Upper lobe of right lung (tissue), 1 donor: ENCODE measurements around the gene CD7. TPM values are rescaled to one million over a fixed set of nuclear protein-coding genes. Genes with fewer than 3 reads are reported as not detected.
A peak's percentile ranks its signal among the peaks of the same experiment; 100 is the strongest.

ENCODE experiments used
- ATAC-seq: fragments of 200-7000 bp; cut with Tn5 transposase; one replicate; pipeline ENCODE4 v1.9.1; 2020; ENCODE audit warnings: mild to moderate bottlenecking, moderate library complexity
- DNase-seq: peaks from one replicate; pipeline ENCODE4 v3.0.0-alpha.2; 2020
- H3K27ac ChIP-seq: fragments of 200-600 bp; one replicate; pipeline ENCODE4 v1.8.0; 2022
- H3K27me3 ChIP-seq: fragments of 200-600 bp; one replicate; pipeline ENCODE4 v1.8.0; 2022; ENCODE audit warnings: mild to moderate bottlenecking
- H3K36me3 ChIP-seq: fragments of 200-600 bp; one replicate; pipeline ENCODE4 v1.8.0; 2022
- H3K4me1 ChIP-seq: fragments of 200-600 bp; one replicate; pipeline ENCODE4 v1.8.0; 2022
- H3K4me3 ChIP-seq: fragments of 200-600 bp; one replicate; pipeline ENCODE4 v1.8.0; 2022; ENCODE audit warnings: mild to moderate bottlenecking
- H3K9me3 ChIP-seq: fragments of 200-600 bp; one replicate; pipeline ENCODE4 v1.8.0; 2022
- CTCF ChIP-seq: fragments of 200-600 bp; IDR thresholded peaks from one replicate; pipeline ENCODE4 v1.8.0; 2022; ENCODE audit warnings: antibody characterized with exemption
- intact Hi-C: fragments of 100-400 bp; cut with DNase I; formaldehyde crosslinking; loops from one replicate; pipeline ENCODE4 v1.11.0; 2022
- total RNA-seq: library from RNA; stranded (reverse); fragmentation: NEBNext Ultra II Directional; extraction: Animal tissue kit (Norgen Biotek cat#: 25700); gene quantifications from one replicate; pipeline ENCODE4 v1.2.1, GENCODE V29; 2021
- donor health status: DM: no; HTN: yes; CAD: no; lungs with severe emphysema.

The CD7 gene
- total RNA-seq, 1 donor from 2014 or later, result 7.2 TPM

GRCh38 chr17:82287868-82288801 lies 29.3 kb downstream of the CD7 start:
- H3K9me3 ChIP-seq, result no peaks in the 10 kb centered on the region
- no peaks in the 10 kb centered on the region for H3K27me3 ChIP-seq
- no peaks in the 10 kb centered on the region for H3K36me3 ChIP-seq
- peak overlapping the region; percentile 85 for H3K27ac ChIP-seq
- H3K4me1 ChIP-seq, result peaks cover 27% of the 10 kb centered on the region
- ATAC-seq (peak; percentile 80), DNase-seq (peak; percentile 93)
- intact Hi-C loops, result no loop called here
- no peak for TF ChIP-seq CTCF
- H3K4me3 ChIP-seq, result no peak overlapping the region

- Histone ChIP-seq H3K27ac (peak overlapping the region; percentile 85), H3K27me3 (no peaks in the 10 kb centered on the region), H3K36me3 (no peaks in the 10 kb centered on the region), H3K9me3 (no peaks in the 10 kb centered on the region), H3K4me1 (peaks cover 35% of the 10 kb centered on the region), H3K4me3 (no peak overlapping the region)
- no peak for TF ChIP-seq CTCF
- DNase-seq (no peak), ATAC-seq (no peak)
- intact Hi-C loops, result no loop called here
These were observed 30.2 kb downstream of the CD7 start for GRCh38 chr17:82287013-82287867.

GRCh38 chr17:82285141-82285540 lies 32.3 kb downstream of the CD7 start:
- intact Hi-C loops, result no loop called here
- TF ChIP-seq CTCF, result no peak
- no peaks in the 10 kb centered on the region for H3K36me3 ChIP-seq
- no peak overlapping the region for H3K4me3 ChIP-seq
- H3K9me3 ChIP-seq, result no peaks in the 10 kb centered on the region
- H3K27ac ChIP-seq, result no peak overlapping the region
- no peaks in the 10 kb centered on the region for H3K27me3 ChIP-seq
- ATAC-seq, result no peak
- DNase-seq, result no peak
- H3K4me1 ChIP-seq, result peaks cover 40% of the 10 kb centered on the region

GRCh38 chr17:82283208-82283749 lies 34.1 kb downstream of the CD7 start:
- Histone ChIP-seq H3K4me1 (peaks cover 34% of the 10 kb centered on the region), H3K36me3 (no peaks in the 10 kb centered on the region), H3K27me3 (no peaks in the 10 kb centered on the region), H3K4me3 (no peak overlapping the region), H3K9me3 (no peaks in the 10 kb centered on the region), H3K27ac (no peak overlapping the region)
- intact Hi-C loops, result no loop called here
- no peak for DNase-seq
- ATAC-seq, result no peak
- no peak for TF ChIP-seq CTCF

- peaks cover 27% of the 10 kb centered on the region for H3K4me1 ChIP-seq
- TF ChIP-seq CTCF, result no peak
- H3K36me3 ChIP-seq, result no peaks in the 10 kb centered on the region
- intact Hi-C loops, result no loop called here
- peak; percentile 31 for ATAC-seq
- H3K27ac ChIP-seq, result no peak overlapping the region
- H3K27me3 ChIP-seq, result no peaks in the 10 kb centered on the region
- no peaks in the 10 kb centered on the region for H3K9me3 ChIP-seq
- peak; percentile 57 for DNase-seq
- H3K4me3 ChIP-seq, result no peak overlapping the region
These were observed 34.9 kb downstream of the CD7 start for GRCh38 chr17:82282239-82283207.
